Heart left ventricle (tissue), 16 donors: ENCODE measurements around the gene PROCR. TPM values are rescaled to one million over a fixed set of nuclear protein-coding genes. Genes with fewer than 3 reads are reported as not detected.
A peak's percentile ranks its signal among the peaks of the same experiment; 100 is the strongest.
"Not testable (repeated sequence)": the region's sequence is repeated elsewhere in the genome, so short reads cannot be mapped to it uniquely, and the experiment has no call there.

Source experiments
- ATAC-seq, 4 donors: fragments of 200-7000 bp; cut with Tn5 transposase; one replicate each; pipeline ENCODE4 v1.9.1; 2020 to 2022; ENCODE audit warnings: moderate library complexity in 4 of 4, mild to moderate bottlenecking in 3 of 4, moderate number of reproducible peaks in 1 of 4
- DNase-seq, 5 donors: peaks; one replicate each; pipeline ENCODE4 v3.0.0-alpha.2; 2020
- H3K27ac ChIP-seq, 12 donors: fragments of 200-600 bp; sonication (generic) in 4 of 12; one replicate each; pipeline versions ENCODE4 v1.5.0 to v1.8.0; 2016 to 2022; ENCODE audit warnings: mild to moderate bottlenecking in 2 of 12
- H3K27me3 ChIP-seq, 9 donors: fragments of 200-600 bp; sonication (generic) in 2 of 9; one replicate each; pipeline versions ENCODE4 v1.5.1 to v1.8.0; 2016 to 2022; ENCODE audit warnings: mild to moderate bottlenecking in 3 of 9
- H3K36me3 ChIP-seq, 9 donors: fragments of 200-600 bp; sonication (generic) in 2 of 9; one replicate each; pipeline versions ENCODE4 v1.5.0 to v1.8.0; 2018 to 2022; ENCODE audit warnings: mild to moderate bottlenecking in 2 of 9
- H3K4me1 ChIP-seq, 12 donors: fragments of 200-600 bp; sonication (generic) in 4 of 12; one replicate each; pipeline versions ENCODE4 v1.5.0 to v1.8.0; 2016 to 2022; ENCODE audit warnings: mild to moderate bottlenecking in 3 of 12
- H3K4me3 ChIP-seq, 12 donors: fragments of 200-600 bp; sonication (generic) in 4 of 12; one replicate each; pipeline versions ENCODE4 v1.5.0 to v1.8.0; 2017 to 2022; ENCODE audit warnings: mild to moderate bottlenecking in 9 of 12, moderate library complexity in 4 of 12
- H3K9me3 ChIP-seq, 12 donors: fragments of 200-600 bp; sonication (generic) in 4 of 12; one replicate each; pipeline versions ENCODE4 v1.5.0 to v1.8.0; 2016 to 2022; ENCODE audit warnings: mild to moderate bottlenecking in 1 of 12
- CTCF ChIP-seq, 12 donors: fragments of 200-600 bp; sonication (generic) in 4 of 12; IDR thresholded peaks; one replicate each; pipeline versions ENCODE4 v1.5.0 to v1.8.0; 2018 to 2022; ENCODE audit warnings: antibody characterized with exemption in 12 of 12, mild to moderate bottlenecking in 5 of 12
- POLR2A ChIP-seq, 2 donors: fragments of 450-650 bp; IDR thresholded peaks; one replicate each; pipeline ENCODE4 v1.6.1; 2017; ENCODE audit warnings: antibody characterized with exemption in 2 of 2, mild to moderate bottlenecking in 2 of 2, moderate library complexity in 2 of 2
- WGBS, 4 donors: extraction: QIAGEN DNeasy Blood & Tissue Kit in 2 of 4; methylation state at CpG; one replicate each; pipeline versions ENCODE4 v1.1.5 to v1.1.7; 2013 to 2018; 5-methylcytosine and 5-hydroxymethylcytosine counted together
- intact Hi-C, 10 donors: fragments of 100-400 bp; cut with DNase I; formaldehyde crosslinking; loops; one replicate each; pipeline versions ENCODE4 v1.11.1 to v1.14.2; 2022
- polyA plus RNA-seq, 2 donors: library from polyadenylated mRNA; stranded (reverse); fragments of 200-250 nt; gene quantifications; one replicate each; pipeline ENCODE4 v1.2.3, GENCODE V29; 2013
- total RNA-seq, 9 donors: library from RNA; depleted of rRNA in 2 of 9; stranded (reverse); fragments of >200 nt in 2 of 9; fragmentation: NEBNext Ultra II Directional in 3 of 9; extraction: Animal tissue kit (Norgen Biotek cat#: 25700) in 3 of 9; gene quantifications; one replicate each; pipeline versions ENCODE4 v1.1.0 to v1.2.4, GENCODE V29; 2016 to 2023
- donor health status: ischemic (EF 13 %, LVEDD 7.1; RV severe dilation, severe dysfunction).
- donor health status: healthy with polysubstance abuse.
- donor health status: DM: no; HTN: yes; CAD: no.
- donor health status: DM: no; HTN: no; CAD: no.
- donor health status: ischemic (EF 25% LVEDD 6.9; RV normal size, moderate dysfunction).
- donor health status: ischemic (EF 25% LVEDD 5.7; RV mildly dilated, moderate dysfunction).
- donor health status: healthy.
- donor health status: DM: yes; HTN: yes; CAD: no.
- donor health status: ischemic (EF 35%, LVEDD 5.7; RV mildly dilated, moderate dysfunction).
- donor health status: nonischemic (EF 11% LVEDD 7.7; RV severe dilation, severe dysfunction).
- donor health status: DM: yes; HTN: yes; CAD: no.
- donor health status: PGD.
- donor health status: ischemic (EF 29% LVEDD 5.4; RV normal size, mild dysfunction).
- donor health status: nonischemic (EF 23%, LVEDD 6.1; RV moderate dilation, normal function).

Gene PROCR
- total and polyA plus RNA-seq, 11 donors = 2.5 to 64.6 (median 11.9) TPM

GRCh38 chr20:35165221-35166185 is 6.4 kb upstream of the PROCR start:
- Histone ChIP-seq H3K27ac (peak overlapping the region in 9 of 12 donors; percentile 2 to 57 (median 37)), H3K4me1 (peaks cover 0 to 28% (median 16%) of the 10 kb centered on the region in 12 donors), H3K36me3 (no peaks in the 10 kb centered on the region), H3K4me3 (no peak overlapping the region), H3K27me3 (no peaks in the 10 kb centered on the region), H3K9me3 (peaks cover 0 to 5% (median 0%) of the 10 kb centered on the region in 12 donors)
- no peak for DNase-seq
- no peak for ATAC-seq
- no peak for TF ChIP-seq CTCF (IDR thresholded peaks at IDR 0.05)
- no peak for TF ChIP-seq POLR2A (IDR thresholded peaks at IDR 0.05)
- intact Hi-C loops = loop anchor here in 2 of 10 donors (2.0 to 5.0 kb wide), 2 partner anchors 37 to 73 kb away; partner anchors contain the start of gene TRPC4AP (in 1 of the 2)
- 70 to 78% (median 72%) methylated on average over 4 of the region's 4 CpGs for WGBS, 4 donors

DNA sequence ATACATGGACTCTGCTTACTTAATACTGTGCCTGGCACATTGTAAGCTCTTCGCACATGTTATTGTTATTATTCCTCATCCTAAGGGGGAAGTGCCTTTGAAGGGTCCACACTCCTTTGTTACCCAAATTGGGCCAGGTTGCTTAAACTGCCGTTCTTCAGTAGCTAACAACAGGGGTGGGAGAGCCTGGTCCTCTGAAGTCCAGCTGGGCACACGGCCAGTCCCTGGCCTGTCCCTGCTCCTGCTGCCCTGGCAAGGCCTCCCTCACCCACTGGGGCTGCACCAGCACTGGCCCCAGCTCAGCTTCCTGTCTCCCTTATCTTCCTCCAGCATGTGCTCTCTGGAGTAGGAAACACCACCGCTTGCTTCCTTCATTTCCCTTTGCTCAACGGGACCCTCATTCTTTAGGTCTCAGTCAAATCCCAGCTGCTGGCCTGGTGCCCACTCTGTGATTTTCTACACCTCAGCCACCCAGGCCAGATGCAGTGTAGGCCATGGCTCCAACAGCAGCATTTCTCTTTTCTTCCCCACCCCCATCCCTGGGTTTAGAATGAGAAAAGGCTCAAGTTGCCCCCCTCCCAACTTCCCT is 5.5 kb upstream of the PROCR start:
- 11 to 21% (median 17%) methylated on average over 5 of the region's 5 CpGs for WGBS, 4 donors
- ATAC-seq = peak; percentile 86 to 97 (median 95)
- Histone ChIP-seq H3K27ac (peak overlapping the region in 10 of 12 donors; percentile 2 to 57 (median 38)), H3K9me3 (peaks cover 0 to 5% (median 0%) of the 10 kb centered on the region in 12 donors), H3K4me1 (peaks cover 0 to 29% (median 17%) of the 10 kb centered on the region in 12 donors), H3K4me3 (no peak overlapping the region), H3K36me3 (no peaks in the 10 kb centered on the region), H3K27me3 (no peaks in the 10 kb centered on the region)
- TF ChIP-seq POLR2A (IDR thresholded peaks at IDR 0.05) (no peak), CTCF (IDR thresholded peaks at IDR 0.05) (no peak)
- intact Hi-C loops = loop anchor here in 2 of 10 donors (2.0 to 5.0 kb wide), 2 partner anchors 36 to 74 kb away; partner anchors contain the start of gene TRPC4AP (in 1 of the 2)
- peak; percentile 67 to 79 (median 72) for DNase-seq

- TF ChIP-seq POLR2A (IDR thresholded peaks at IDR 0.05) = no peak
- DNase-seq (no peak), ATAC-seq (no peak)
- peak overlapping the region in 1 of 12 donors; percentile 15 for H3K27ac ChIP-seq
- intact Hi-C loops = loop anchor here in 2 of 10 donors (2.0 to 5.0 kb wide), 2 partner anchors 35 to 75 kb away; partner anchors contain the start of gene TRPC4AP (in 1 of the 2)
- H3K36me3 ChIP-seq = no peaks in the 10 kb centered on the region
- H3K27me3 ChIP-seq = no peaks in the 10 kb centered on the region
- 89 to 100% (median 98%) methylated on average over 1 of the region's 1 CpG for WGBS, 4 donors
- H3K4me1 ChIP-seq = peaks cover 0 to 40% (median 25%) of the 10 kb centered on the region in 12 donors
- peaks cover 0 to 5% (median 0%) of the 10 kb centered on the region in 12 donors for H3K9me3 ChIP-seq
- H3K4me3 ChIP-seq = no peak overlapping the region
Measured at GRCh38 chr20:35167787-35168186, 4.1 kb upstream of the PROCR start.

DNA sequence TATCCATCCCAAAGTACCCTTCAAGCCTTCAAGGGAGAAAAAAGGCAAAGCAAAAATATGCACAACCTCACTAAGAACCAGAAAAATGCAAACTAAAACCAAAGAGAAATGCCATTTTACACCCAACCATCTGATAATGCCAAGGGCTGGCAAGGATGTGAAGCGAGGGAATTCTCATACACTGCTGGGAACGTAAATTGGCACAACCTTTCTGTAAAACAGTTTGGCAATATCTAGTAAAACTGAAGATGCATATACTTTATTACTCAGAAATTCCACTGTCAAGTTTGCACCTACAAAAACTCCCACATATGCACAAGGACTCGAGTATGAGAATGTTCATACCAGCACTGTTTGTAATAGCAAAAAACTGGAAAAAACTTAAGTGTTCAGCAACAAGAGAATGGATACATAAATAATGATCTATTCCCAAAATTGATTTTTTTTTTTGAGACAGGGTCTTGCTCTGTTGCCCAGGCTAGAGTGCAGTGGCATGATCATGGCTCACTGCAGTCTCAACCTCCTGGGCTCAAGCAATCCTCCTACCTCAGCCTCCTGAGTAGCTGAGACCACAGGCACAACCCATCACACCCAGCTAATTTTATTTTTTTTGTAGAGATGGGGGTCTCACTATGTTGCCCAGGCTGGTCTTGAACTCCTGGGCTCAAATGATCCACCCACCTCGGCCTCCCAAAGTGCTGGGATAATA is 3.0 kb upstream of the PROCR start:
- H3K27me3 ChIP-seq, ATAC-seq, H3K36me3 ChIP-seq, DNase-seq, H3K4me3 ChIP-seq, H3K9me3 ChIP-seq, H3K27ac ChIP-seq: not testable (repeated sequence)
- intact Hi-C loops = loop anchor here in 1 of 10 donors (5.0 kb wide), 1 partner anchor 33 kb away; no protein-coding TSS in a partner anchor
- H3K4me1 ChIP-seq = peaks cover 0 to 43% (median 26%) of the 10 kb centered on the region in 12 donors
- 91 to 95% (median 92%) methylated on average over 4 of the region's 4 CpGs for WGBS, 4 donors
